CD14-positive monocyte (primary cell): ENCODE data around the gene PUSL1. TPM values are rescaled to one million over a fixed set of nuclear protein-coding genes. Genes with fewer than 3 reads are reported as not detected.

Experiments
- DNase-seq, 3 donors: peaks; one replicate each; pipeline ENCODE4 v3.0.0-alpha.2; 2011 to 2022
- H2AFZ ChIP-seq: 2 replicates; pipeline ENCODE4 v1.6.0; 2012; ENCODE audit warnings: mild to moderate bottlenecking, low read depth, low read length, inconsistent platforms; ENCODE audit not compliant: insufficient read depth, poor library complexity, severe bottlenecking
- H3K27ac ChIP-seq, 2 donors: 1 replicate in 1 of 2; 2 replicates in 1 of 2; pipeline ENCODE4 v1.5.1; 2012 to 2013; ENCODE audit warnings: low read length in 2 of 2, control low read depth in 1 of 2, inconsistent platforms in 1 of 2, low read depth in 1 of 2, mild to moderate bottlenecking in 1 of 2
- H3K27me3 ChIP-seq, 2 donors: one replicate each; pipeline versions ENCODE4 v1.6.0 to v1.6.1; 2011 to 2013; ENCODE audit warnings: low read length in 2 of 2; ENCODE audit not compliant: control insufficient read depth in 2 of 2, insufficient read depth in 2 of 2
- H3K36me3 ChIP-seq, 2 donors: replicated peaks in 1 of 2; 1 replicate in 1 of 2; 2 replicates in 1 of 2; pipeline versions ENCODE4 v1.5.1 to v1.6.1; 2012 to 2013; ENCODE audit warnings: low read length in 2 of 2, control low read depth in 1 of 2, inconsistent platforms in 1 of 2, mild to moderate bottlenecking in 1 of 2; ENCODE audit not compliant: insufficient read depth in 2 of 2, control insufficient read depth in 1 of 2
- H3K4me1 ChIP-seq, 2 donors: 1 replicate in 1 of 2; 2 replicates in 1 of 2; pipeline versions ENCODE4 v1.5.1 to v1.6.1; 2012 to 2013; ENCODE audit warnings: low read length in 2 of 2, control low read depth in 1 of 2, inconsistent platforms in 1 of 2, mild to moderate bottlenecking in 1 of 2, moderate library complexity in 1 of 2; ENCODE audit not compliant: insufficient read depth in 2 of 2, control insufficient read depth in 1 of 2
- H3K4me2 ChIP-seq: replicated peaks from 2 replicates; pipeline ENCODE3; 2012; ENCODE audit warnings: low read length, moderate library complexity, mild to moderate bottlenecking; ENCODE audit not compliant: poor library complexity, severe bottlenecking; ENCODE audit errors: extremely low read depth
- H3K4me3 ChIP-seq, 3 experiments: fragments of 200-600 bp in 1 of 3; sonication (generic) in 1 of 3; replicated peaks in 1 of 3; 1 replicate in 2 of 3; 2 replicates in 1 of 3; pipeline ENCODE4 v1.5.1; 2011 to 2013; ENCODE audit warnings: low read length in 3 of 3, mild to moderate bottlenecking in 3 of 3, control low read depth in 2 of 3, low read depth in 2 of 3, inconsistent platforms in 1 of 3, moderate library complexity in 1 of 3
- H3K79me2 ChIP-seq: 2 replicates; pipeline ENCODE4 v1.6.0; 2012; ENCODE audit warnings: mild to moderate bottlenecking, control low read depth, inconsistent platforms, low read length, moderate library complexity; ENCODE audit not compliant: insufficient read depth
- H3K9ac ChIP-seq: 2 replicates; pipeline ENCODE4 v1.6.0; 2017; ENCODE audit warnings: low read length, mild to moderate bottlenecking; ENCODE audit not compliant: insufficient read depth, poor library complexity, severe bottlenecking
- H3K9me3 ChIP-seq, 2 donors: replicated peaks in 1 of 2; 1 replicate in 1 of 2; 2 replicates in 1 of 2; pipeline versions ENCODE4 v1.5.1 to v1.6.1; 2012 to 2013; ENCODE audit warnings: low read length in 2 of 2, control low read depth in 1 of 2; ENCODE audit not compliant: control insufficient read depth in 1 of 2, insufficient read depth in 1 of 2
- H4K20me1 ChIP-seq: 2 replicates; pipeline ENCODE4 v1.6.0; 2012; ENCODE audit warnings: mild to moderate bottlenecking, low read length, control low read depth, moderate library complexity; ENCODE audit not compliant: insufficient read depth
- H3K27ac Mint-ChIP-seq, 7 donors: one replicate each; pipeline ENCODE4 v1.8.0; 2020; ENCODE audit warnings: mild to moderate bottlenecking in 7 of 7, mixed read lengths in 7 of 7, moderate library complexity in 6 of 7, inconsistent platforms in 2 of 7
- H3K27me3 Mint-ChIP-seq, 3 donors: one replicate each; pipeline ENCODE4 v1.8.0; 2021 to 2022; ENCODE audit warnings: low read depth in 3 of 3, mild to moderate bottlenecking in 3 of 3, mixed read lengths in 3 of 3, moderate library complexity in 3 of 3, inconsistent platforms in 1 of 3
- H3K36me3 Mint-ChIP-seq, 2 donors: one replicate each; pipeline ENCODE4 v1.8.0; 2020; ENCODE audit warnings: mixed read lengths in 2 of 2, inconsistent platforms in 1 of 2, mild to moderate bottlenecking in 1 of 2
- H3K4me1 Mint-ChIP-seq: one replicate; pipeline ENCODE4 v1.8.0; 2020; ENCODE audit warnings: mild to moderate bottlenecking, mixed read lengths
- H3K4me3 Mint-ChIP-seq, 2 donors: one replicate each; pipeline ENCODE4 v1.8.0; 2020; ENCODE audit warnings: mild to moderate bottlenecking in 2 of 2, mixed read lengths in 2 of 2, moderate library complexity in 1 of 2
- H3K9me3 Mint-ChIP-seq, 7 donors: one replicate each; pipeline ENCODE4 v1.8.0; 2020 to 2022; ENCODE audit warnings: mixed read lengths in 7 of 7, mild to moderate bottlenecking in 6 of 7, moderate library complexity in 6 of 7, inconsistent platforms in 2 of 7
- CTCF ChIP-seq: fragments of 200-600 bp; IDR thresholded peaks from one replicate; pipeline ENCODE4 v1.8.0; 2022; ENCODE audit warnings: antibody characterized with exemption, mild to moderate bottlenecking
- WGBS: methylation state at CpG from one replicate; pipeline ENCODE4 v1.1.5; 2013; ENCODE audit warnings: missing lambda C conversion rate; ENCODE audit not compliant: insufficient coverage; 5-methylcytosine and 5-hydroxymethylcytosine counted together
- intact Hi-C, 2 donors: fragments of 100-400 bp; cut with micrococcal nuclease; formaldehyde crosslinking; loops; one replicate each; pipeline versions ENCODE4 v1.15.0 to v1.15.1; 2023
- polyA minus RNA-seq: library from RNA; depleted of rRNA, polyadenylated mRNA; stranded (reverse); fragments of >200 nt; gene quantifications from 2 replicates; pipeline ENCODE4 v1.2.3, GENCODE V29; 2012
- polyA plus RNA-seq, 3 donors: library from polyadenylated mRNA; depleted of rRNA in 1 of 3; unstranded in 2 of 3; stranded (reverse) in 1 of 3; fragments of 300-500 nt in 2 of 3; fragments of >200 nt in 1 of 3; fragmentation: Illumina TruSeq in 2 of 3; gene quantifications; 1 replicate in 2 of 3; 2 replicates in 1 of 3; pipeline ENCODE4 v1.2.3, GENCODE V29; 2012 to 2021
- total RNA-seq, 12 experiments: library from RNA in 1 of 12; stranded (reverse) in 1 of 12; fragments of 120-200 nt in 1 of 12; gene quantifications; one replicate each; pipeline ENCODE4 v1.2.4 and lab custom pipeline; 2013 to 2026; ENCODE audit warnings: mixed read lengths in 6 of 12, inconsistent platforms in 1 of 12

PUSL1 gene, protein sequence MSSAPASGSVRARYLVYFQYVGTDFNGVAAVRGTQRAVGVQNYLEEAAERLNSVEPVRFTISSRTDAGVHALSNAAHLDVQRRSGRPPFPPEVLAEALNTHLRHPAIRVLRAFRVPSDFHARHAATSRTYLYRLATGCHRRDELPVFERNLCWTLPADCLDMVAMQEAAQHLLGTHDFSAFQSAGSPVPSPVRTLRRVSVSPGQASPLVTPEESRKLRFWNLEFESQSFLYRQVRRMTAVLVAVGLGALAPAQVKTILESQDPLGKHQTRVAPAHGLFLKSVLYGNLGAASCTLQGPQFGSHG
- 11.5 TPM for total RNA-seq (2013)
- polyA plus RNA-seq (10 to 100 TPM; 13.8 to 27.4 (median 14.8) TPM), polyA minus RNA-seq (13.2 and 15.2 TPM in 2 replicates), total RNA-seq (lab: John Stamatoyannopoulos, UW) (2.2 to 8.9 (median 5.0) reads per million in 11 experiments)

GRCh38 chr1:1307923-1308755 is at the start of gene PUSL1, which contains the start of gene ACAP3:
Gene PUSL1, plus strand, starts transcription at chr1:1308597. Its CDS starts 47 bp downstream, at chr1:1308644.
Gene ACAP3, minus strand, starts transcription at chr1:1307930. Its CDS starts 115 bp downstream, at chr1:1307815.
- Mint-ChIP-seq H3K4me3 (peak within 1 kb of the TSS; percentile 81 to 90), H3K36me3 (peaks cover 8 to 27% of the 10 kb centered on the region in 2 donors), H3K27ac (peak within 1 kb of the TSS; percentile 83 to 96 (median 90)), H3K4me1 (peaks cover 36% of the 10 kb centered on the region), H3K27me3 (peaks cover 0 to 4% (median 0%) of the 10 kb centered on the region in 3 donors), H3K9me3 (no peaks in the 10 kb centered on the region)
- peaks cover 52% of the 10 kb centered on the region for H4K20me1 ChIP-seq
- H3K4me3 ChIP-seq = peak within 1 kb of the TSS; percentile 57 to 91 (median 88)
- no peaks in the 10 kb centered on the region for H3K27me3 ChIP-seq
- H3K27ac ChIP-seq = peak within 1 kb of the TSS; percentile 75 to 86
- peaks cover 39 to 55% of the 10 kb centered on the region in 2 donors for H3K4me1 ChIP-seq
- peak within 1 kb of the TSS; percentile 91 for H2AFZ ChIP-seq
- peak; percentile 88 to 90 (median 89) for DNase-seq
- intact Hi-C loops = loop anchor here in 1 of 2 donors (5.0 kb wide), 2 partner anchors 69 to 474 kb away; partner anchors contain the start of gene AURKAIP1
- H3K79me2 ChIP-seq = peaks cover 44% of the 10 kb centered on the region
- H3K4me2 ChIP-seq = peak within 1 kb of the TSS; percentile 99
- under 1% methylated on average over 112 of the region's 131 CpGs for WGBS
- H3K9ac ChIP-seq = peak within 1 kb of the TSS; percentile 81
- no peaks in the 10 kb centered on the region for H3K9me3 ChIP-seq
- peaks cover 28 to 29% of the 10 kb centered on the region in 2 donors for H3K36me3 ChIP-seq
- no peak for TF ChIP-seq CTCF

GRCh38 chr1:1259119-1259488 is 49.3 kb upstream of the PUSL1 start:
- no peak overlapping the region for H3K27ac Mint-ChIP-seq

More at GRCh38 chr1:1259119-1259488, 49.3 kb upstream of the PUSL1 start:
- Histone ChIP-seq H3K4me3 (no peak overlapping the region), H3K9ac (no peak overlapping the region), H3K27ac (no peak overlapping the region), H4K20me1 (peaks cover 94% of the 10 kb centered on the region), H2AFZ (no peak overlapping the region), H3K79me2 (peaks cover 14% of the 10 kb centered on the region), H3K36me3 (peaks cover 62 to 92% of the 10 kb centered on the region in 2 donors), H3K4me1 (peaks cover 15 to 18% of the 10 kb centered on the region in 2 donors), H3K27me3 (no peaks in the 10 kb centered on the region), H3K4me2 (no peak overlapping the region), H3K9me3 (no peaks in the 10 kb centered on the region)
- no peak for DNase-seq
- intact Hi-C loops = no loop called here
- Mint-ChIP-seq H3K4me1 (peaks cover 22% of the 10 kb centered on the region), H3K36me3 (peaks cover 61 to 84% of the 10 kb centered on the region in 2 donors), H3K9me3 (peaks cover 0 to 2% (median 0%) of the 10 kb centered on the region in 7 donors), H3K4me3 (no peak overlapping the region), H3K27me3 (peaks cover 0 to 2% (median 0%) of the 10 kb centered on the region in 3 donors)
- WGBS = over 99% methylated on average over 21 of the region's 22 CpGs
- no peak for TF ChIP-seq CTCF
